Measurements from ENCODE around the gene KLHL3.

DNA sequence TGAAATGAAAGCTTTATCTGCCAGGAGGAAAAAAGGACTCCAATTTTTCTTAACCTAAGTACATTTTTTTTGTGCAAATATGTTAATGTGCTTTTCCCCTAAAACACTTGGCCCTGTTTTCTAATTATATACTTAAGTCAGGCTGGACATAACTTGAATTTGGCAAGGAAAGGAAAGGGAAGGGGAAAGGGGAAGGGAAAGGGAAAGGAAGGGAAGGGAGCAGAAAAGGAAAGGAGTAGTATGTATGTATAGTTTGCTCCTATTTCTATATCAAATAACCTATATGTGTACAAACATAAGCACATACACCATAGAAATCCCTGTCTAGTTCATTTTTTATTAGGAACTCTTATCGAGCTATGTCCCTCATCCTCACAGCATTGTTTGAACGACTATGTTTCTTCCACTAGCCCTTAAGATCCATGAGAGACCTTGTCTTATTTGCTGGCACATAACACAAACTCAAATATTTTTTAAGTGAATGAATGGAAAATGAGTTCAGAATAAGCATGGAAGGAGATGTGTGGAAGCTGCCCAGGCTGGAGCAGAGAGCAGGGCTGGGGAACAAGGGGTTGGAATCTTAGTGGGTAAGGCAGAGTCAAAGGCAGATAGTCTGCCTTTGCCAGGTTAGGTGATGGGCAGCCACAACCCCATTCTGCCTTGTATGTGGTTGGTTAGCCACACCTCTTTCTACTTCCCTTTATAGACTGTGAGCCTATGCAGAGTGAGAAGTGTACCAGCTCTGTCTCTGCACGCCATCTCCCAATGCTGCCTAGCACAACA, 70.0 kb downstream of the KLHL3 start:
- TF ChIP-seq, protein P1, sequence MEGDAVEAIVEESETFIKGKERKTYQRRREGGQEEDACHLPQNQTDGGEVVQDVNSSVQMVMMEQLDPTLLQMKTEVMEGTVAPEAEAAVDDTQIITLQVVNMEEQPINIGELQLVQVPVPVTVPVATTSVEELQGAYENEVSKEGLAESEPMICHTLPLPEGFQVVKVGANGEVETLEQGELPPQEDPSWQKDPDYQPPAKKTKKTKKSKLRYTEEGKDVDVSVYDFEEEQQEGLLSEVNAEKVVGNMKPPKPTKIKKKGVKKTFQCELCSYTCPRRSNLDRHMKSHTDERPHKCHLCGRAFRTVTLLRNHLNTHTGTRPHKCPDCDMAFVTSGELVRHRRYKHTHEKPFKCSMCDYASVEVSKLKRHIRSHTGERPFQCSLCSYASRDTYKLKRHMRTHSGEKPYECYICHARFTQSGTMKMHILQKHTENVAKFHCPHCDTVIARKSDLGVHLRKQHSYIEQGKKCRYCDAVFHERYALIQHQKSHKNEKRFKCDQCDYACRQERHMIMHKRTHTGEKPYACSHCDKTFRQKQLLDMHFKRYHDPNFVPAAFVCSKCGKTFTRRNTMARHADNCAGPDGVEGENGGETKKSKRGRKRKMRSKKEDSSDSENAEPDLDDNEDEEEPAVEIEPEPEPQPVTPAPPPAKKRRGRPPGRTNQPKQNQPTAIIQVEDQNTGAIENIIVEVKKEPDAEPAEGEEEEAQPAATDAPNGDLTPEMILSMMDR (IDR thresholded peaks at IDR 0.05), result no peak
- TF ChIP-seq POLR2A (IDR thresholded peaks at IDR 0.05), result peak in 1 of 2 donors; percentile 37
